NOMO-1 treated with DMSO at 0.1 percent for 48 hours (cell line): ENCODE data around the gene CALU.

ENCODE experiments used
- DNase-seq: peaks from one replicate; lab custom pipeline; 2025; ENCODE audit not compliant: unreplicated experiment; lab: John Stamatoyannopoulos, UW

CALU gene

GRCh38 chr7:128783143-128783861 lies 44.1 kb downstream of the CALU start:
- DNase-seq: no peak

- no peak for DNase-seq
These were observed 46.6 kb downstream of the CALU start for GRCh38 chr7:128785738-128786137.

- no peak for DNase-seq
These were observed 49.6 kb downstream of the CALU start for GRCh38 chr7:128788446-128789412.

- DNase-seq: no peak
These were observed 51.3 kb downstream of the CALU start for GRCh38 chr7:128790315-128791041.

GRCh38 chr7:128791121-128791971 lies 52.2 kb downstream of the CALU start, which contains the start of gene CCDC136:
Gene CCDC136 (plus strand): TSS chr7:128791968. CDS start chr7:128792412, 444 bp downstream.
- DNase-seq: peak; percentile 5

GRCh38 chr7:128791972-128792327 lies 52.8 kb downstream of the CALU start:
- DNase-seq: no peak

GRCh38 chr7:128792471-128793180 lies 53.5 kb downstream of the CALU start:
- DNase-seq: no peak

- no peak for DNase-seq
These were observed 54.0 kb downstream of the CALU start for GRCh38 chr7:128793181-128793547.

- DNase-seq: no peak
These were observed 54.9 kb downstream of the CALU start for GRCh38 chr7:128794020-128794419.

GRCh38 chr7:128794436-128794835 lies 55.3 kb downstream of the CALU start:
- no peak for DNase-seq

- DNase-seq: no peak
These were observed 56.0 kb downstream of the CALU start for GRCh38 chr7:128795129-128795528.

- no peak for DNase-seq
These were observed 57.2 kb downstream of the CALU start for GRCh38 chr7:128796327-128796726.

GRCh38 chr7:128799451-128799850 lies 60.3 kb downstream of the CALU start:
- peak; percentile 25 for DNase-seq

GRCh38 chr7:128800567-128800966 lies 61.4 kb downstream of the CALU start:
- DNase-seq: no peak

- DNase-seq: no peak
These were observed 61.8 kb downstream of the CALU start for GRCh38 chr7:128801003-128801402.

GRCh38 chr7:128801667-128802418 lies 62.7 kb downstream of the CALU start:
- no peak for DNase-seq

- DNase-seq: no peak
These were observed 65.3 kb downstream of the CALU start for GRCh38 chr7:128804484-128804883.

- no peak for DNase-seq
These were observed 66.1 kb downstream of the CALU start for GRCh38 chr7:128805225-128805624.

GRCh38 chr7:128807191-128807590 lies 68.0 kb downstream of the CALU start:
- DNase-seq: no peak
